K562 (cell line): ENCODE data around the gene GIPC3. TPM values are rescaled to one million over a fixed set of nuclear protein-coding genes. Genes with fewer than 3 reads are reported as not detected.

Experiments used
- ETV6 ChIP-seq, 3 experiments: fragments of 150-350 bp in 1 of 3; sonication (generic) in 1 of 3; formaldehyde crosslinking in 1 of 3; IDR thresholded peaks; 2 replicates each; pipeline versions ENCODE4 v1.6.1 to v1.8.0; 2014 to 2022; ENCODE audit warnings: borderline replicate concordance in 2 of 3, low read depth in 2 of 3, antibody characterized with exemption in 1 of 3, low read length in 1 of 3, mild to moderate bottlenecking in 1 of 3, missing genetic modification reagents in 1 of 3
- MAFG ChIP-seq: fragments of 450-650 bp; conservative IDR thresholded peaks from 2 replicates; pipeline ENCODE4 v1.6.1; 2016; ENCODE audit warnings: missing genetic modification characterization, missing compliant biosample characterization
- MED1 ChIP-seq: sonication (generic); formaldehyde crosslinking; IDR thresholded peaks from 2 replicates; pipeline ENCODE4 v1.8.1; 2023; ENCODE audit warnings: missing genetic modification reagents, borderline replicate concordance
- MTA3 ChIP-seq: fragments of 450-650 bp; formaldehyde crosslinking; IDR thresholded peaks from 2 replicates; pipeline ENCODE4 v1.6.1; 2017; ENCODE audit warnings: mild to moderate bottlenecking, borderline replicate concordance
- MYNN ChIP-seq, 2 experiments: sonication (generic); formaldehyde crosslinking in 1 of 2; IDR thresholded peaks; 2 replicates each; pipeline versions ENCODE4 v1.5.0 to v1.6.1; 2016 to 2020; ENCODE audit warnings: antibody characterized with exemption in 1 of 2, missing genetic modification reagents in 1 of 2
- NFRKB ChIP-seq: fragments of 450-650 bp; IDR thresholded peaks from 2 replicates; pipeline ENCODE4 v1.6.1; 2016; ENCODE audit warnings: low read depth
- PHTF2 ChIP-seq: fragments of 250-450 bp; sonication (Bioruptor Pico); IDR thresholded peaks from 2 replicates; pipeline ENCODE4 v1.5.0; 2021; ENCODE audit warnings: mild to moderate bottlenecking
- PML ChIP-seq: IDR thresholded peaks from 2 replicates; pipeline ENCODE4 v1.6.1; 2012; ENCODE audit warnings: low read length, inconsistent platforms
- POLR2G ChIP-seq: fragments of 200-400 bp; formaldehyde crosslinking; IDR thresholded peaks from 2 replicates; pipeline ENCODE4 v1.6.1; 2017; ENCODE audit warnings: low read depth, mild to moderate bottlenecking, antibody characterized with exemption, low read length, moderate library complexity
- PTTG1 ChIP-seq: fragments of 450-650 bp; IDR thresholded peaks from 2 replicates; pipeline ENCODE4 v1.6.1; 2016; ENCODE audit warnings: low read depth, mild to moderate bottlenecking, missing genetic modification characterization, missing compliant biosample characterization
- SMARCA4 ChIP-seq: fragments of 450-650 bp; IDR thresholded peaks from 2 replicates; pipeline ENCODE4 v1.6.1; 2016
- SUPT5H ChIP-seq: fragments of 450-650 bp; IDR thresholded peaks from 2 replicates; pipeline ENCODE4 v1.6.1; 2016
- TARDBP ChIP-seq: fragments of 450-650 bp; IDR thresholded peaks from 2 replicates; pipeline ENCODE4 v1.6.1; 2016
- TBP ChIP-seq: optimal IDR thresholded peaks from 2 replicates; pipeline ENCODE3; 2011; ENCODE audit warnings: low read depth, low read length, improper control_type of control experiment
- TEAD1 ChIP-seq, 2 experiments: fragments of 450-650 bp in 1 of 2; sonication (generic) in 1 of 2; formaldehyde crosslinking; IDR thresholded peaks; 2 replicates each; pipeline versions ENCODE4 v1.4.0 to v1.8.0; 2020 to 2022; ENCODE audit warnings: mild to moderate bottlenecking in 2 of 2, missing genetic modification reagents in 1 of 2
- WHSC1 ChIP-seq: IDR thresholded peaks from one replicate; pipeline ENCODE4 v1.6.1; 2012; ENCODE audit warnings: low read length, control low read depth, inconsistent platforms
- YBX1 ChIP-seq: fragments of 450-650 bp; IDR thresholded peaks from 2 replicates; pipeline ENCODE4 v1.7.1; 2016; ENCODE audit warnings: mild to moderate bottlenecking
- ZBTB1 ChIP-seq: sonication (generic); formaldehyde crosslinking; IDR thresholded peaks from 2 replicates; pipeline ENCODE4 v1.8.1; 2023; ENCODE audit warnings: missing genetic modification reagents, low read depth, mild to moderate bottlenecking, borderline replicate concordance
- ZBTB17 ChIP-seq: fragments of 450-650 bp; formaldehyde crosslinking; IDR thresholded peaks from 2 replicates; pipeline ENCODE4 v1.4.0; 2020; ENCODE audit warnings: mild to moderate bottlenecking
- ZC3H8 ChIP-seq: fragments of 450-650 bp; IDR thresholded peaks from 2 replicates; pipeline ENCODE4 v1.6.1; 2017
- ZNF217 ChIP-seq: sonication (generic); formaldehyde crosslinking; IDR thresholded peaks from 2 replicates; pipeline ENCODE4 v1.8.0; 2022; ENCODE audit warnings: mild to moderate bottlenecking, missing genetic modification reagents
- ZNF347 ChIP-seq: fragments of 450-650 bp; formaldehyde crosslinking; IDR thresholded peaks from 2 replicates; pipeline ENCODE4 v1.4.0; 2020; ENCODE audit warnings: low read depth, mild to moderate bottlenecking, moderate library complexity
- ZNF507 ChIP-seq: conservative IDR thresholded peaks from 2 replicates; pipeline ENCODE4 v1.6.1; 2017; ENCODE audit warnings: missing genetic modification characterization, missing compliant biosample characterization
- ZNF764 ChIP-seq: fragments of 250-450 bp; sonication (Bioruptor Pico); IDR thresholded peaks from 2 replicates; pipeline ENCODE4 v1.4.0; 2020; ENCODE audit warnings: low read depth, mild to moderate bottlenecking, moderate library complexity
- ZNF830 ChIP-seq: fragments of 250-450 bp; sonication (Bioruptor Pico); IDR thresholded peaks from 2 replicates; pipeline ENCODE4 v1.5.0; 2021; ENCODE audit warnings: mild to moderate bottlenecking
- polyA plus RNA-seq, 8 experiments: library from polyadenylated mRNA; depleted of rRNA in 4 of 8; stranded (reverse) in 5 of 8; unstranded in 3 of 8; fragments of >200 nt; fragmentation: Nextera tagmentation in 2 of 8; fragmentation: Illumina TruSeq in 1 of 8; extraction: Ambion mirVana in 2 of 8; extraction: Trizol in 1 of 8; gene quantifications; 2 replicates each; pipeline versions ENCODE4 v1.2.1 to v1.2.3, GENCODE V29; 2011 to 2014; ENCODE audit warnings: inconsistent platforms in 1 of 8, missing spikeins in 1 of 8
- total RNA-seq, 7 experiments: library from RNA; depleted of rRNA in 6 of 7; stranded (reverse); fragments of >200 nt in 6 of 7; fragmentation: Illumina TruSeq in 2 of 7; extraction: Trizol in 2 of 7; gene quantifications; 2 replicates each; pipeline versions ENCODE4 v1.2.1 to v1.2.3, GENCODE V29; 2011 to 2021; ENCODE audit warnings: low replicate concordance in 1 of 7
- TF ChIP-seq, protein P1 (sequence below), 2 experiments: IDR thresholded peaks; 2 replicates each; pipeline ENCODE4 v1.6.1; 2011; ENCODE audit warnings: borderline replicate concordance in 1 of 2, control low read depth in 1 of 2, low read depth in 1 of 2, low read length in 1 of 2, mild to moderate bottlenecking in 1 of 2, mixed read lengths in 1 of 2, moderate library complexity in 1 of 2; ENCODE audit not compliant: insufficient read depth in 1 of 2, insufficient read length in 1 of 2, poor library complexity in 1 of 2, severe bottlenecking in 1 of 2; ENCODE audit errors: extremely low read depth in 1 of 2
- TF ChIP-seq, protein P2 (sequence below): fragments of 250-450 bp; sonication (Bioruptor Pico); IDR thresholded peaks from 2 replicates; pipeline ENCODE4 v1.5.0; 2021
- TF ChIP-seq, protein P3 (sequence below): fragments of 450-650 bp; formaldehyde crosslinking; IDR thresholded peaks from 2 replicates; pipeline ENCODE4 v1.4.0; 2020; ENCODE audit warnings: mild to moderate bottlenecking, moderate library complexity

GIPC3 gene
- total and polyA plus RNA-seq, 9 of the 15 experiments (the other 6 are each of a cell fraction or from before 2014, with no cell fraction given), result 0.03 to 3.6 (median 1.5) TPM; not detected in 1

DNA sequence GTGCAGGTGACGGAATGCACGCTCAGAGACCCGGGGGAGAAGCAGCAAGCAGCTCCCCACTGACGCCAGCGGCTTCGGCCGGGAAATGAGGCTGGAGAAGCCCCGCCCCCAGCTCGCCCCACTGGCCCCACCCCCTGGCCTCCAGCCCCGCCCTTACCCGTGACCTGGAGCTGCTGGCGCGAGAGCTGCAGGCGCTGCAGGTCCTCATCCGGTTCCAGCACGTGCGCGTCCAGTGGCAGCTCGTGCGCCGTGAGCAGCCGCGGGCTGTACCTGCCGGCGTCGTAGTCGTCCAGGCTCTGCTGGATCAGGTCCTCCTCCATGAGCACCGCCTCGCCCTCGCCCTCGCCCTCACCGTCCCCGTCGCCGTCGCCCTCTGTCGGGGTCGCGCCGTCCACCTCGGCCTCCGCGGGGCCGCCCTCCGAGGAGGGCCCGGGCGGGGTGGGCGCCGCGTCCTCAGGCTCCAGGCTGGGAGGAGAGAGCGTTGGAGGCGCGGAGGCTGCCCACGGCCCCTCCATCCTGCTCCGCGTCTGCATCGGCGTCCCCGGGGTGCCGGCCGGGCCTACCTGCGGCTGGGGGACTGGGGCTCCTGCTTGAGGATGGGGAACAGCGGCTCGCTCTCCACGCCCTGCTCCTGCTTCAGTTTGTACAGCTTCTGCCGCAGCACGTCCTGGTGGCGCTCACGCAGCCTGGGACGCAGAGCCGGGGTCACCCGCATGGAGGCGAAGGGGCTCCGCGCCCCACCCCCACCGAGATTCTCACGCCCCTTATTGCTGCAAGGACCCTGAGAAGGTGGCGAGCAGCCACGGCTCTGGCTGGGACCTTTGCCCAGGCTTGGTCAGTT is 27.8 kb downstream of the GIPC3 start (continued):
- no peak for TF ChIP-seq ZBTB17
- no peak for TF ChIP-seq MAFG (tag)
- TF ChIP-seq MTA3, result no peak
- peak; percentile 56 for TF ChIP-seq POLR2G
- no peak for TF ChIP-seq MYNN (IDR thresholded peaks at IDR 0.05)
- no peak for TF ChIP-seq MYNN (CRISPR knock-in tag; IDR thresholded peaks at IDR 0.05)
- TF ChIP-seq YBX1, result no peak
- no peak for TF ChIP-seq PTTG1 (tag)
- TF ChIP-seq SUPT5H, result no peak
- TF ChIP-seq TBP, result peak; percentile 40
- TF ChIP-seq PHTF2 (CRISPR knock-in tag), result no peak
- no peak for TF ChIP-seq ZNF830 (CRISPR knock-in tag)
- TF ChIP-seq, protein P1, sequence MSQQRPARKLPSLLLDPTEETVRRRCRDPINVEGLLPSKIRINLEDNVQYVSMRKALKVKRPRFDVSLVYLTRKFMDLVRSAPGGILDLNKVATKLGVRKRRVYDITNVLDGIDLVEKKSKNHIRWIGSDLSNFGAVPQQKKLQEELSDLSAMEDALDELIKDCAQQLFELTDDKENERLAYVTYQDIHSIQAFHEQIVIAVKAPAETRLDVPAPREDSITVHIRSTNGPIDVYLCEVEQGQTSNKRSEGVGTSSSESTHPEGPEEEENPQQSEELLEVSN (IDR thresholded peaks at IDR 0.05; ENCODE audit: borderline replicate concordance in 1 of 2, extremely low read depth in 1 of 2, insufficient read depth in 1 of 2, insufficient read length in 1 of 2, low read depth in 1 of 2, low read length in 1 of 2, poor library complexity in 1 of 2, severe bottlenecking in 1 of 2), result peak; percentile 99
- no peak for TF ChIP-seq WHSC1
- TF ChIP-seq ZNF217 (CRISPR knock-in tag), result no peak
- TF ChIP-seq, protein P2, sequence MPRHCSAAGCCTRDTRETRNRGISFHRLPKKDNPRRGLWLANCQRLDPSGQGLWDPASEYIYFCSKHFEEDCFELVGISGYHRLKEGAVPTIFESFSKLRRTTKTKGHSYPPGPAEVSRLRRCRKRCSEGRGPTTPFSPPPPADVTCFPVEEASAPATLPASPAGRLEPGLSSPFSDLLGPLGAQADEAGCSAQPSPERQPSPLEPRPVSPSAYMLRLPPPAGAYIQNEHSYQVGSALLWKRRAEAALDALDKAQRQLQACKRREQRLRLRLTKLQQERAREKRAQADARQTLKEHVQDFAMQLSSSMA (CRISPR knock-in tag), result no peak
- no peak for TF ChIP-seq SMARCA4
- TF ChIP-seq TARDBP, result no peak
- TF ChIP-seq NFRKB, result no peak
- no peak for TF ChIP-seq ETV6 (IDR thresholded peaks at IDR 0.05; ENCODE audit: borderline replicate concordance in 1 of 2, low read depth in 2 of 2, low read length in 1 of 2)
- TF ChIP-seq ETV6 (CRISPR knock-in tag; IDR thresholded peaks at IDR 0.05; ENCODE audit: borderline replicate concordance), result no peak
- TF ChIP-seq ZNF764 (CRISPR knock-in tag), result no peak
- TF ChIP-seq MED1, result no peak
- TF ChIP-seq, protein P3, sequence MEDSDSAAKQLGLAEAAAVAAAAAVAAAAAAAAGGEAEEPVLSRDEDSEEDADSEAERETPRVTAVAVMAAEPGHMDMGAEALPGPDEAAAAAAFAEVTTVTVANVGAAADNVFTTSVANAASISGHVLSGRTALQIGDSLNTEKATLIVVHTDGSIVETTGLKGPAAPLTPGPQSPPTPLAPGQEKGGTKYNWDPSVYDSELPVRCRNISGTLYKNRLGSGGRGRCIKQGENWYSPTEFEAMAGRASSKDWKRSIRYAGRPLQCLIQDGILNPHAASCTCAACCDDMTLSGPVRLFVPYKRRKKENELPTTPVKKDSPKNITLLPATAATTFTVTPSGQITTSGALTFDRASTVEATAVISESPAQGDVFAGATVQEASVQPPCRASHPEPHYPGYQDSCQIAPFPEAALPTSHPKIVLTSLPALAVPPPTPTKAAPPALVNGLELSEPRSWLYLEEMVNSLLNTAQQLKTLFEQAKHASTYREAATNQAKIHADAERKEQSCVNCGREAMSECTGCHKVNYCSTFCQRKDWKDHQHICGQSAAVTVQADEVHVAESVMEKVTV (CRISPR knock-in tag), result no peak
- no peak for TF ChIP-seq ZC3H8
- TF ChIP-seq PML, result no peak
- no peak for TF ChIP-seq ZNF507 (tag)
- TF ChIP-seq TEAD1 (CRISPR knock-in tag; IDR thresholded peaks at IDR 0.05), result no peak
- TF ChIP-seq ZBTB1 (CRISPR knock-in tag), result no peak
- no peak for TF ChIP-seq ZNF347 (CRISPR knock-in tag)
